22Rv1 (cell line): Measurements from ENCODE around the gene UPF1.

Source experiments
- ZFX ChIP-seq: fragments of 450-650 bp; IDR thresholded peaks from 2 replicates; pipeline ENCODE4 v1.6.1; 2017; ENCODE audit warnings: antibody characterized with exemption, borderline replicate concordance
- TF ChIP-seq, protein P1 (sequence below): fragments of 450-650 bp; IDR thresholded peaks from 2 replicates; pipeline ENCODE4 v1.5.1; 2017; ENCODE audit warnings: mild to moderate bottlenecking

DNA sequence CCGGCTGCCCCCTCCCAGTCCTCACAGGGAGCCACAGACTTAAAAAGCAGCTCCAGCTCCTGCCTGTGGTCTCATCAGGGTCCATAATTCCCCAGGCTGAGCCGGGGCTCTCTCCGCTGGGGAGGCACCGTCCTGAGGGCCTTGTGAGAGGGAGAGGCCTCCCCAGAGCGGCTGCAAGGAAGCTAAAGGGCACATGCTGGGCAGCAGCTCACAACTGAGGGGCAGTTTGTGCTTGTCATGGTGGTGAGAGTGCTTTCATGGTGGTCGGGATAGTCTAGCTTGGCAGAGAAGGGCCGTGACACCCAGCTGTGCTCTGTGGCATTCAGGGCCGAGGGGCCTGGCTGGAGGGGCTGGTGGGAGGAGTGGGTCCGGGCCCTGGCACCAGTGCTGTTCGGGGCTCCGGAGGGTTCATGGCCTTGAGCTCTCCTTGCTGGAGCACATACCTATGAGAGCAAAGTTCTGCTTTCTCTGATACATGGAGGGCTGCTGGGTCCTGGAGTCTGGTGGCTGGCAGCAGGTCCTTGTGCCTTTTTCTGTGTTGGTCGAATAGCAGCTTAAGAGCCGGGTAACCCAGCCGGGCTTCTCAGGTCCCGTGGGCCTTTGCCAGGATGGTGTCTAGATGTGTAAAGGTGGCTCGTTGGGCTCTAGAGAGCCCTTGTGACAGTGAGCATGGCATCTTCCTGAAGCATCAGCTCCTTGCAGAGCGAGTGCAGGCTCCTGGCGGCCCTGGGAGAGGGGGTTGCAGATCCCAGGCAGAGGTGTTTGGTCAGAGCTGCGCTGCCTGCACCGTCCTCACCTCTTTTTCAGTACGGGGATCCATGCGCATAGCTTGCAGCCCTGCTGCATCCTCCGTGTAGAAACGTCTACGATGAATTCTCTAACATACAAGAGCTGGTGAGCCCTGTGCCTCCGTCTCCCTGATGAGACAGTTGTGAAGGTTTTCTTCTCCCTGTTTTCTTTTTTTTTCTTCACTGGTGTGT, 8.8 kb downstream of the UPF1 start:
- TF ChIP-seq, protein P1, sequence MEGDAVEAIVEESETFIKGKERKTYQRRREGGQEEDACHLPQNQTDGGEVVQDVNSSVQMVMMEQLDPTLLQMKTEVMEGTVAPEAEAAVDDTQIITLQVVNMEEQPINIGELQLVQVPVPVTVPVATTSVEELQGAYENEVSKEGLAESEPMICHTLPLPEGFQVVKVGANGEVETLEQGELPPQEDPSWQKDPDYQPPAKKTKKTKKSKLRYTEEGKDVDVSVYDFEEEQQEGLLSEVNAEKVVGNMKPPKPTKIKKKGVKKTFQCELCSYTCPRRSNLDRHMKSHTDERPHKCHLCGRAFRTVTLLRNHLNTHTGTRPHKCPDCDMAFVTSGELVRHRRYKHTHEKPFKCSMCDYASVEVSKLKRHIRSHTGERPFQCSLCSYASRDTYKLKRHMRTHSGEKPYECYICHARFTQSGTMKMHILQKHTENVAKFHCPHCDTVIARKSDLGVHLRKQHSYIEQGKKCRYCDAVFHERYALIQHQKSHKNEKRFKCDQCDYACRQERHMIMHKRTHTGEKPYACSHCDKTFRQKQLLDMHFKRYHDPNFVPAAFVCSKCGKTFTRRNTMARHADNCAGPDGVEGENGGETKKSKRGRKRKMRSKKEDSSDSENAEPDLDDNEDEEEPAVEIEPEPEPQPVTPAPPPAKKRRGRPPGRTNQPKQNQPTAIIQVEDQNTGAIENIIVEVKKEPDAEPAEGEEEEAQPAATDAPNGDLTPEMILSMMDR, result no peak
- TF ChIP-seq ZFX, result no peak
